ENCODE measurements around the gene LUC7L3. TPM values are rescaled to one million over a fixed set of nuclear protein-coding genes. Genes with fewer than 3 reads are reported as not detected.

Gene LUC7L3
- total RNA-seq, 1 donor from 2014 or later: 13.7 TPM

- TF ChIP-seq CTCF (IDR thresholded peaks at IDR 0.05; ENCODE audit: insufficient read depth, low read length, severe bottlenecking): no peak
- H3K36me3 ChIP-seq (ENCODE audit: control insufficient read depth, insufficient read depth, low read length): no peaks in the 10 kb centered on the region
- DNase-seq (ENCODE audit: low read depth): no peak
- H3K4me3 ChIP-seq (ENCODE audit: low read depth, low read length): no peak within 1 kb of the TSS
- no peak for FAIRE-seq
- H3K27me3 ChIP-seq (ENCODE audit: control insufficient read depth, insufficient read depth, low read length): no peaks in the 10 kb centered on the region
Observed at GRCh38 chr17:50767446-50767845, 48.0 kb downstream of the LUC7L3 start, which contains the start of gene ANKRD40CL. Gene ANKRD40CL (minus strand): TSS chr17:50767518. CDS start chr17:50766913, 605 bp downstream.

GRCh38 chr17:50768346-50768761 lies 49.0 kb downstream of the LUC7L3 start:
- no peak for DNase-seq (ENCODE audit: low read depth)
- Histone ChIP-seq H3K36me3 (ENCODE audit: control insufficient read depth, insufficient read depth, low read length) (no peaks in the 10 kb centered on the region), H3K4me3 (ENCODE audit: low read depth, low read length) (no peak overlapping the region), H3K27me3 (ENCODE audit: control insufficient read depth, insufficient read depth, low read length) (no peaks in the 10 kb centered on the region)
- no peak for TF ChIP-seq CTCF (IDR thresholded peaks at IDR 0.05; ENCODE audit: insufficient read depth, low read length, severe bottlenecking)
- no peak for FAIRE-seq

- no peak for TF ChIP-seq CTCF (IDR thresholded peaks at IDR 0.05; ENCODE audit: insufficient read depth, low read length, severe bottlenecking)
- no peaks in the 10 kb centered on the region for H3K36me3 ChIP-seq (ENCODE audit: control insufficient read depth, insufficient read depth, low read length)
- DNase-seq (ENCODE audit: low read depth): no peak
- FAIRE-seq: no peak
- no peak overlapping the region for H3K4me3 ChIP-seq (ENCODE audit: low read depth, low read length)
- H3K27me3 ChIP-seq (ENCODE audit: control insufficient read depth, insufficient read depth, low read length): no peaks in the 10 kb centered on the region
Observed at GRCh38 chr17:50769884-50770283, 50.5 kb downstream of the LUC7L3 start.

GRCh38 chr17:50770346-50770745 lies 50.9 kb downstream of the LUC7L3 start:
- DNase-seq (ENCODE audit: low read depth) (no peak), FAIRE-seq (no peak)
- Histone ChIP-seq H3K4me3 (ENCODE audit: low read depth, low read length) (no peak overlapping the region), H3K36me3 (ENCODE audit: control insufficient read depth, insufficient read depth, low read length) (no peaks in the 10 kb centered on the region), H3K27me3 (ENCODE audit: control insufficient read depth, insufficient read depth, low read length) (no peaks in the 10 kb centered on the region)
- TF ChIP-seq CTCF (IDR thresholded peaks at IDR 0.05; ENCODE audit: insufficient read depth, low read length, severe bottlenecking): no peak

- TF ChIP-seq CTCF (IDR thresholded peaks at IDR 0.05; ENCODE audit: insufficient read depth, low read length, severe bottlenecking): no peak
- FAIRE-seq: no peak
Observed at GRCh38 chr17:50771991-50772785, 52.8 kb downstream of the LUC7L3 start.

More at GRCh38 chr17:50771991-50772785, 52.8 kb downstream of the LUC7L3 start:
- no peaks in the 10 kb centered on the region for H3K27me3 ChIP-seq (ENCODE audit: control insufficient read depth, insufficient read depth, low read length)
- no peak overlapping the region for H3K4me3 ChIP-seq (ENCODE audit: low read depth, low read length)
- no peak for DNase-seq (ENCODE audit: low read depth)
- H3K36me3 ChIP-seq (ENCODE audit: control insufficient read depth, insufficient read depth, low read length): no peaks in the 10 kb centered on the region

All from bronchial epithelial cell (primary cell).